MM.1S (cell line): ENCODE measurements around the gene MAP3K13.

ENCODE experiments used
- CTCF ChIP-seq: fragments of 300-600 bp; sonication (generic); IDR thresholded peaks from 2 replicates; pipeline ENCODE4 v1.5.1; 2016; ENCODE audit warnings: antibody characterized with exemption, low read length, mixed read lengths
- EZH2 ChIP-seq: fragments of 300-600 bp; sonication (generic); optimal IDR thresholded peaks from 2 replicates; pipeline ENCODE3; 2017; ENCODE audit warnings: low read depth, mild to moderate bottlenecking, antibody characterized with exemption, low read length, mixed read lengths
- EZH2phosphoT487 ChIP-seq: fragments of 300-600 bp; sonication (generic); IDR thresholded peaks from 2 replicates; pipeline ENCODE4 v1.6.1; 2018; ENCODE audit warnings: antibody characterized with exemption, low read length

DNA sequence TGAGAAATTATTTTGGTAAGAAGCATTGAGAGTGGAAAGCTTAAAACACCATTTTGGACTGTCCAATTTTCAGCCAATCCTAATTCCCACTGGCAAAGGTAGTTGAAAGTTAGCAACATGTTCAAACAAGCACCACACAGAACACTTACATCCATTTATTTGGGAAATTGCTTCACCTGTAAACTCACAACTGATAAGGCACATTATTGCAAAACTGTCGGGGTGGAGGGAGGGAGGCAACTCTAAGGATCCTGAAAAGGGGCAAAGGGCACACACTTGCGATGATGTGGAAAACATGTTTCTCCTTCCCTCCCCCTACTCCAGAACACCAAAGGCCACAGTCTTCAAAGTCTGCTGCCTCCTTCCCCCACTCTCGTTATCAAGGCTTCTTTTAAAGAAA, 126.5 kb downstream of the MAP3K13 start:
- TF ChIP-seq CTCF (no peak), EZH2 (no peak), EZH2phosphoT487 (no peak)
